Measurements from ENCODE around the gene MAP6.
"Not testable (repeated sequence)": the region's sequence is repeated elsewhere in the genome, so short reads cannot be mapped to it uniquely, and the experiment has no call there.

MAP6 gene

GRCh38 chr11:75591371-75591770, 77.5 kb downstream of the MAP6 start:
- DNase-seq (ENCODE audit: low spot score) = no peak

- no peak for DNase-seq (ENCODE audit: low spot score)
Measured at GRCh38 chr11:75589933-75590332, 78.9 kb downstream of the MAP6 start.

GRCh38 chr11:75589051-75589450, 79.8 kb downstream of the MAP6 start:
- DNase-seq (ENCODE audit: low spot score) = no peak

GRCh38 chr11:75588051-75588481, 80.8 kb downstream of the MAP6 start:
- DNase-seq (ENCODE audit: low spot score) = no peak

GRCh38 chr11:75586395-75586794, 82.4 kb downstream of the MAP6 start:
- no peak for DNase-seq (ENCODE audit: low spot score)

- DNase-seq (ENCODE audit: low spot score) = no peak
Measured at GRCh38 chr11:75585293-75585670, 83.6 kb downstream of the MAP6 start.

GRCh38 chr11:75584659-75585292, 84.1 kb downstream of the MAP6 start:
- not testable (repeated sequence) for DNase-seq (ENCODE audit: low spot score)

- DNase-seq (ENCODE audit: low spot score) = no peak
Measured at GRCh38 chr11:75583718-75584658, 84.8 kb downstream of the MAP6 start.

GRCh38 chr11:75582895-75583717, 85.7 kb downstream of the MAP6 start:
- peak; percentile 13 for DNase-seq (ENCODE audit: low spot score)

GRCh38 chr11:75582506-75582894, 86.3 kb downstream of the MAP6 start:
- DNase-seq (ENCODE audit: low spot score) = no peak

GRCh38 chr11:75579841-75580240, 89.0 kb downstream of the MAP6 start:
- DNase-seq (ENCODE audit: low spot score) = no peak

- DNase-seq (ENCODE audit: low spot score) = no peak
Measured at GRCh38 chr11:75578977-75579376, 89.9 kb downstream of the MAP6 start.

GRCh38 chr11:75577207-75577606, 91.6 kb downstream of the MAP6 start:
- DNase-seq (ENCODE audit: low spot score) = peak; percentile 35

GRCh38 chr11:75576499-75576918, 92.3 kb downstream of the MAP6 start:
- no peak for DNase-seq (ENCODE audit: low spot score)

GRCh38 chr11:75576017-75576416, 92.8 kb downstream of the MAP6 start:
- no peak for DNase-seq (ENCODE audit: low spot score)

GRCh38 chr11:75574698-75575602, 93.9 kb downstream of the MAP6 start:
- no peak for DNase-seq (ENCODE audit: low spot score)

GRCh38 chr11:75572744-75573143, 96.1 kb downstream of the MAP6 start:
- DNase-seq (ENCODE audit: low spot score) = no peak

GRCh38 chr11:75571625-75572024, 97.2 kb downstream of the MAP6 start:
- DNase-seq (ENCODE audit: low spot score) = no peak

GRCh38 chr11:75570559-75571139, 98.2 kb downstream of the MAP6 start:
- DNase-seq (ENCODE audit: low spot score) = no peak

GRCh38 chr11:75568616-75569219, 100.1 kb downstream of the MAP6 start:
- no peak for DNase-seq (ENCODE audit: low spot score)

- DNase-seq (ENCODE audit: low spot score) = no peak
Measured at GRCh38 chr11:75567971-75568370, 100.9 kb downstream of the MAP6 start.

Measured in CD4-positive, alpha-beta T cell treated with Interleukin-6 at 100 ng/mL for 8 hours (primary cell).